ENCODE measurements around the gene PRPH2. TPM values are rescaled to one million over a fixed set of nuclear protein-coding genes. Genes with fewer than 3 reads are reported as not detected.
"Not testable (repeated sequence)": the region's sequence is repeated elsewhere in the genome, so short reads cannot be mapped to it uniquely, and the experiment has no call there.

Gene PRPH2
- total and polyA plus RNA-seq, 2 donors (not counting 1 experiment from before 2014, with no cell fraction given), result 0.03 to 0.15 TPM

- intact Hi-C loops (cut with micrococcal nuclease), result no loop called here
- Mint-ChIP-seq H3K27ac (no peak overlapping the region), H3K4me1 (no peaks in the 10 kb centered on the region), H3K9me3 (ENCODE audit: insufficient read depth) (no peaks in the 10 kb centered on the region), H3K4me3 (no peak overlapping the region), H3K27me3 (peaks cover 3% of the 10 kb centered on the region)
- ChIA-PET CTCF (no interaction called here), POLR2A (interaction anchor here (0.7 kb wide), 1 partner anchor 10 kb away, joined by 3 read pairs; the partner anchor contains the start of gene TBCC)
- ATAC-seq (ENCODE audit: low read depth) (no peak), DNase-seq (no peak)
- Histone ChIP-seq H3K27me3 (replicated peaks in 1 of 4; ENCODE audit: control extremely low read depth in 1 of 4, control insufficient read depth in 3 of 4, insufficient read depth in 4 of 4, low read length in 3 of 4) (no peaks in the 10 kb centered on the region), H4K20me1 (ENCODE audit: control insufficient read depth, insufficient read depth, low read length, poor library complexity, severe bottlenecking) (no peaks in the 10 kb centered on the region), H3K9ac (ENCODE audit: low read length) (no peak overlapping the region), H3K9me3 (ENCODE audit: control extremely low read depth in 1 of 3, control insufficient read depth in 2 of 3, insufficient read depth in 1 of 3, low read length in 2 of 3) (no peaks in the 10 kb centered on the region), H3K4me2 (replicated peaks; ENCODE audit: low read depth, low read length, poor library complexity, severe bottlenecking) (no peak overlapping the region), H2AFZ (ENCODE audit: insufficient read depth, low read depth, low read length, poor library complexity, severe bottlenecking) (no peak overlapping the region), H3K79me2 (ENCODE audit: control insufficient read depth, insufficient read depth, low read length) (no peaks in the 10 kb centered on the region), H3K36me3 (replicated peaks in 1 of 2; ENCODE audit: control extremely low read depth in 1 of 2, control insufficient read depth in 1 of 2, extremely low read depth in 1 of 2, insufficient read depth in 2 of 2, low read length in 1 of 2) (no peaks in the 10 kb centered on the region), H3K27ac (ENCODE audit: low read length in 2 of 2) (no peak overlapping the region), H3K4me3 (ENCODE audit: control extremely low read depth in 1 of 5, extremely low read depth in 1 of 5, insufficient read depth in 1 of 5, low read depth in 2 of 5, low read length in 4 of 5) (no peak overlapping the region), H3K4me1 (ENCODE audit: control insufficient read depth in 2 of 2, insufficient read depth in 2 of 2, low read length in 2 of 2) (no peaks in the 10 kb centered on the region)
- WGBS (ENCODE audit: insufficient coverage), result 100% methylated on average over 2 of the region's 3 CpGs
- TF ChIP-seq, protein P1, sequence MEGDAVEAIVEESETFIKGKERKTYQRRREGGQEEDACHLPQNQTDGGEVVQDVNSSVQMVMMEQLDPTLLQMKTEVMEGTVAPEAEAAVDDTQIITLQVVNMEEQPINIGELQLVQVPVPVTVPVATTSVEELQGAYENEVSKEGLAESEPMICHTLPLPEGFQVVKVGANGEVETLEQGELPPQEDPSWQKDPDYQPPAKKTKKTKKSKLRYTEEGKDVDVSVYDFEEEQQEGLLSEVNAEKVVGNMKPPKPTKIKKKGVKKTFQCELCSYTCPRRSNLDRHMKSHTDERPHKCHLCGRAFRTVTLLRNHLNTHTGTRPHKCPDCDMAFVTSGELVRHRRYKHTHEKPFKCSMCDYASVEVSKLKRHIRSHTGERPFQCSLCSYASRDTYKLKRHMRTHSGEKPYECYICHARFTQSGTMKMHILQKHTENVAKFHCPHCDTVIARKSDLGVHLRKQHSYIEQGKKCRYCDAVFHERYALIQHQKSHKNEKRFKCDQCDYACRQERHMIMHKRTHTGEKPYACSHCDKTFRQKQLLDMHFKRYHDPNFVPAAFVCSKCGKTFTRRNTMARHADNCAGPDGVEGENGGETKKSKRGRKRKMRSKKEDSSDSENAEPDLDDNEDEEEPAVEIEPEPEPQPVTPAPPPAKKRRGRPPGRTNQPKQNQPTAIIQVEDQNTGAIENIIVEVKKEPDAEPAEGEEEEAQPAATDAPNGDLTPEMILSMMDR (IDR thresholded peaks at IDR 0.05), result no peak
- no peak for TF ChIP-seq EZH2 (IDR thresholded peaks at IDR 0.05; ENCODE audit: borderline replicate concordance, insufficient read depth, low read depth, low read length, poor library complexity, severe bottlenecking)
Measured at GRCh38 chr6:42735976-42736375, 13.6 kb upstream of the PRPH2 start.

DNA sequence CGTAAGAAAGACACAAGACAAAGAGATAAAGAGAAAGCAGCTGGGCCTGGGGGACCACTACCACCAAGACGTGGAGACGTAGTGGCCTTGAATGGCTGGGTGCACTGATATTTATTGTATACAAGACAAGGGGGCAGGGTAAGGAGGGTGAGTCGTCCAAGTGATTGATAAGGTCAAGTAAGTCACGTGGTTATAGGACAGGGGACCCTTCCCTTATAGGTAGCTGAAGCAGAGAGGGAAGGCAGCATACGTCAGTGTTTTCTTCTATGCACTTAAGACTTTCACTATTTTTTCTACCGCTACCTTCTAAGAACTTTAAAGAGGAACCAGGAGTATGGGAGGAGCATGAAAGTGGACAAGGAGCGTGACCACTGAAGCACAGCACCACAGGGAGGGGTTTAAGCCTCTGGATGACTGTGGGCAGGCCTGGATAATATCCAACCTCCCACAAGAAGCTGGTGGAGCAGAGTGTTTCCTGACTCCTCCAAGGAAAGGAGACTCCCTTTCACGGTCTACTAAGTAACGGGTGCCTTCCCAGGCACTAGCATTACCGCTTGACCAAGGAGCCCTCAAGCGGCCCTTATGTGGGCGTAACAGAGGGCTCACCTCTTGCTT lies 11.6 kb upstream of the PRPH2 start:
- H3K36me3 ChIP-seq (replicated peaks in 1 of 2; ENCODE audit: control extremely low read depth in 1 of 2, control insufficient read depth in 1 of 2, extremely low read depth in 1 of 2, insufficient read depth in 2 of 2, low read length in 1 of 2); H3K27ac Mint-ChIP-seq; H3K9me3 ChIP-seq (ENCODE audit: control extremely low read depth in 1 of 3, control insufficient read depth in 2 of 3, insufficient read depth in 1 of 3, low read length in 2 of 3); ATAC-seq (ENCODE audit: low read depth); intact Hi-C loops (cut with micrococcal nuclease); H3K27me3 ChIP-seq (replicated peaks in 1 of 4; ENCODE audit: control extremely low read depth in 1 of 4, control insufficient read depth in 3 of 4, insufficient read depth in 4 of 4, low read length in 3 of 4); H3K4me3 ChIP-seq (ENCODE audit: control extremely low read depth in 1 of 5, extremely low read depth in 1 of 5, insufficient read depth in 1 of 5, low read depth in 2 of 5, low read length in 4 of 5); CTCF ChIA-PET; H3K4me2 ChIP-seq (replicated peaks; ENCODE audit: low read depth, low read length, poor library complexity, severe bottlenecking); H3K9ac ChIP-seq (ENCODE audit: low read length); H3K27ac ChIP-seq (ENCODE audit: low read length in 2 of 2); DNase-seq; H2AFZ ChIP-seq (ENCODE audit: insufficient read depth, low read depth, low read length, poor library complexity, severe bottlenecking); H4K20me1 ChIP-seq (ENCODE audit: control insufficient read depth, insufficient read depth, low read length, poor library complexity, severe bottlenecking); H3K4me1 Mint-ChIP-seq; H3K27me3 Mint-ChIP-seq; H3K9me3 Mint-ChIP-seq (ENCODE audit: insufficient read depth); H3K4me1 ChIP-seq (ENCODE audit: control insufficient read depth in 2 of 2, insufficient read depth in 2 of 2, low read length in 2 of 2); H3K79me2 ChIP-seq (ENCODE audit: control insufficient read depth, insufficient read depth, low read length); H3K4me3 Mint-ChIP-seq: not testable (repeated sequence)
- POLR2A ChIA-PET, result interaction anchor here (1.1 kb wide), 1 partner anchor 12 kb away, joined by 5 read pairs; the partner anchor contains the start of gene TBCC
- WGBS (ENCODE audit: insufficient coverage), result 87% methylated on average over 3 of the region's 13 CpGs

Measured in B cell (primary cell).